Non-pigmented ciliary epithelial cell (primary cell): ENCODE measurements around the gene TRIM34.
"Not testable (repeated sequence)": the region's sequence is repeated elsewhere in the genome, so short reads cannot be mapped to it uniquely, and the experiment has no call there.

Source experiments
- DNase-seq: peaks from one replicate; pipeline ENCODE4 v3.0.0-alpha.2; 2010; ENCODE audit warnings: low read depth

Gene TRIM34

GRCh38 chr11:5624489-5625279, at the start of gene TRIM34:
TSS of gene TRIM34 (plus strand) at chr11:5625001. CDS start at chr11:5632332, 7,331 bp downstream.
- DNase-seq = no peak

- no peak for DNase-seq
Observed at GRCh38 chr11:5575152-5575551, 49.6 kb upstream of the TRIM34 start.

- DNase-seq = no peak
Observed at GRCh38 chr11:5577101-5577500, 47.7 kb upstream of the TRIM34 start.

- no peak for DNase-seq
Observed at GRCh38 chr11:5580577-5580976, 44.2 kb upstream of the TRIM34 start, which contains the start of gene OR52B6. TSS of gene OR52B6 (plus strand) at chr11:5580877. CDS start at chr11:5580877, 0 bp downstream.

- no peak for DNase-seq
Observed at GRCh38 chr11:5581014-5581413, 43.8 kb upstream of the TRIM34 start.

- not testable (repeated sequence) for DNase-seq
Observed at GRCh38 chr11:5584458-5584857, 40.3 kb upstream of the TRIM34 start.

- DNase-seq = not testable (repeated sequence)
Observed at GRCh38 chr11:5589906-5590305, 34.9 kb upstream of the TRIM34 start.

- no peak for DNase-seq
Observed at GRCh38 chr11:5591613-5592012, 33.2 kb upstream of the TRIM34 start.

- no peak for DNase-seq
Observed at GRCh38 chr11:5592615-5593014, 32.2 kb upstream of the TRIM34 start.

GRCh38 chr11:5593146-5593545, 31.7 kb upstream of the TRIM34 start:
- DNase-seq = no peak

GRCh38 chr11:5596607-5597201, 28.1 kb upstream of the TRIM34 start, which contains the start of gene TRIM6:
TSS of gene TRIM6 (plus strand) at chr11:5596637. CDS start at chr11:5596898, 261 bp downstream.
- DNase-seq = no peak

- DNase-seq = no peak
Observed at GRCh38 chr11:5597953-5598352, 26.8 kb upstream of the TRIM34 start.

GRCh38 chr11:5600374-5600851, 24.4 kb upstream of the TRIM34 start:
- peak; percentile 60 for DNase-seq

GRCh38 chr11:5602791-5603190, 22.0 kb upstream of the TRIM34 start:
- not testable (repeated sequence) for DNase-seq

GRCh38 chr11:5603326-5603725, 21.5 kb upstream of the TRIM34 start:
- DNase-seq = no peak

- DNase-seq = no peak
Observed at GRCh38 chr11:5604896-5605295, 19.9 kb upstream of the TRIM34 start.

- peak; percentile 81 for DNase-seq
Observed at GRCh38 chr11:5605849-5606248, 19.0 kb upstream of the TRIM34 start.

- DNase-seq = no peak
Observed at GRCh38 chr11:5608808-5609207, 16.0 kb upstream of the TRIM34 start.

GRCh38 chr11:5610446-5610845, 14.4 kb upstream of the TRIM34 start:
- no peak for DNase-seq

GRCh38 chr11:5611627-5612026, 13.2 kb upstream of the TRIM34 start:
- DNase-seq = no peak

GRCh38 chr11:5618807-5619206, 6.0 kb upstream of the TRIM34 start:
- DNase-seq = peak; percentile 63

- peak; percentile 71 for DNase-seq
Observed at GRCh38 chr11:5620651-5621521, 3.9 kb upstream of the TRIM34 start.
